SJSA1 (cell line): ENCODE data around the gene KCNH1. TPM values are rescaled to one million over a fixed set of nuclear protein-coding genes. Genes with fewer than 3 reads are reported as not detected.
A peak's percentile ranks its signal among the peaks of the same experiment; 100 is the strongest.
"Not testable (repeated sequence)": the region's sequence is repeated elsewhere in the genome, so short reads cannot be mapped to it uniquely, and the experiment has no call there.

ENCODE experiments used
- DNase-seq, 2 experiments: peaks; one replicate each; pipeline ENCODE4 v3.0.0-alpha.2; 2015 to 2020; ENCODE audit warnings: low spot score in 2 of 2, low read depth in 1 of 2
- H3K27ac ChIP-seq: fragments of 250-450 bp; sonication (Bioruptor Pico); 2 replicates; pipeline ENCODE4 v1.5.1; 2020; ENCODE audit warnings: mild to moderate bottlenecking, moderate library complexity
- H3K27me3 ChIP-seq: fragments of 250-450 bp; sonication (Bioruptor Pico); replicated peaks from 2 replicates; pipeline ENCODE4 v1.5.1; 2020; ENCODE audit warnings: mild to moderate bottlenecking, moderate library complexity
- H3K36me3 ChIP-seq: fragments of 250-450 bp; sonication (Bioruptor Pico); 2 replicates; pipeline ENCODE4 v1.5.1; 2020; ENCODE audit warnings: mild to moderate bottlenecking
- H3K4me1 ChIP-seq: fragments of 250-450 bp; sonication (Bioruptor Pico); replicated peaks from 2 replicates; pipeline ENCODE4 v1.6.1; 2021; ENCODE audit warnings: mild to moderate bottlenecking
- H3K4me3 ChIP-seq: fragments of 250-450 bp; sonication (Bioruptor Pico); 2 replicates; pipeline ENCODE4 v1.5.1; 2020; ENCODE audit warnings: mild to moderate bottlenecking
- H3K9me3 ChIP-seq: fragments of 250-450 bp; sonication (Bioruptor Pico); replicated peaks from 2 replicates; pipeline ENCODE4 v1.5.1; 2020; ENCODE audit warnings: mild to moderate bottlenecking
- total RNA-seq: library from RNA; depleted of rRNA; stranded (reverse); fragments of >200 nt; shearing (Covaris generic); gene quantifications from 2 replicates; pipeline ENCODE4 v1.2.3, GENCODE V29; 2014

KCNH1 gene
- total RNA-seq, 1 experiment from 2014 or later, result 0.58 TPM

DNA sequence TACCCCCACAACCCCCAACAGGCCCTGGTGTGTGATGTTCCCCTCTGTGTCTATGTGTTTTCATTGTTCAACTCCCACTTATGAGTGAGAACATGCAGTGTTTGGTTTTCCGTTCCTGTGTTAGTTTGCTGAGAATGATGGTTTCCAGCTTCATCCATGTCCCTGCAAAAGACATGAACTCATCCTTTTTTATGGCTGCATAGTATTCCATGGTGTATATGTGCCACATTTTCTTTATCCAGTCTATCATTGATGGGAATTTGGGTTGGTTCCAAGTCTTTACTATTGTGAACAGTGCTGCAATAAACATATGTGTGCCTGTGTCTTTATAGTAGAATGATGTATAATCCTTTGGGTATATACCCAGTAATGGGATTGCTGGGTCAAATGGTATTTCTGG lies 122.8 kb downstream of the KCNH1 start:
- H3K9me3 ChIP-seq, H3K36me3 ChIP-seq, H3K27me3 ChIP-seq, H3K27ac ChIP-seq, H3K4me1 ChIP-seq, DNase-seq, H3K4me3 ChIP-seq: not testable (repeated sequence)

DNA sequence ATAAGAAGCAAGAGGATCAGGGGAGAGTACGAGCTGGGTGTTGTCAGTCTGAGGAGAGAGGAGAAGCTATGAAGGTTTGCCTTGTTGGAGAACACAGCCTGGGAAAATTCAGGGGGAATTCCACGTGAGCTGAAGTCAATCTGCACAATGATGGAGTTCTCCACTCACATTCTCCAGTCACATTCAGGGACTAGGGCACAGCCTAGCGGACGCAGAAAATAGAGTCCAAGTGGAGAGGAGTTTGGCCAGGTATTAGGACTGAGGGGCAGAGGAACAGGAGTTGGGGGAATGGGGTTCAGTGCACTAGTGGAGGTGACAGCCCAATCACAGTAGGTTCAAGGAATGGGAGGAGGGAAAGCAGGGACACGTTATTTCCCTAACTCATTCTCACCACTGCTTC lies 124.0 kb downstream of the KCNH1 start:
- Histone ChIP-seq H3K27ac (no peak overlapping the region), H3K9me3 (no peaks in the 10 kb centered on the region), H3K27me3 (no peaks in the 10 kb centered on the region), H3K4me3 (no peak overlapping the region), H3K36me3 (no peaks in the 10 kb centered on the region), H3K4me1 (peaks cover 8% of the 10 kb centered on the region)
- DNase-seq, result no peak

DNA sequence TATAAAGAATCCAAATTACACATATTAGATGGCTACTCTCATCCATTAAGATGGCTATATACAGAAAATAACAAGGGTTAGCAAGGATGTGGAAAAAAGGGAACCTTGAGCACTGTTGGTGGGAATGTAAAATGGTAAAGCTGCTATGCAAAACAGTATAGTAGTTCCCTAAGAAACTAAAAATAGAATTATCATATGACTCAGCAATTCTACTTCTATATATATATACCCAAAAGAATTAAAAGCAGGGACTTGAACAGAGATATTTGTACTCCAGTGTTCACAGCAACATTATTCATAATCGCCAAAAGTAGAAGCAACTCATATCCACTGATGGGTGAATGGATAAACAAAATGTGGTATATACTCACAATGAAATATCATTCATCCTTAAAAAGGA lies 126.1 kb downstream of the KCNH1 start:
- H3K4me3 ChIP-seq, result no peak overlapping the region
- no peaks in the 10 kb centered on the region for H3K36me3 ChIP-seq
- DNase-seq, result no peak
- no peaks in the 10 kb centered on the region for H3K27me3 ChIP-seq
- no peak overlapping the region for H3K27ac ChIP-seq
- no peaks in the 10 kb centered on the region for H3K4me1 ChIP-seq
- no peaks in the 10 kb centered on the region for H3K9me3 ChIP-seq

DNA sequence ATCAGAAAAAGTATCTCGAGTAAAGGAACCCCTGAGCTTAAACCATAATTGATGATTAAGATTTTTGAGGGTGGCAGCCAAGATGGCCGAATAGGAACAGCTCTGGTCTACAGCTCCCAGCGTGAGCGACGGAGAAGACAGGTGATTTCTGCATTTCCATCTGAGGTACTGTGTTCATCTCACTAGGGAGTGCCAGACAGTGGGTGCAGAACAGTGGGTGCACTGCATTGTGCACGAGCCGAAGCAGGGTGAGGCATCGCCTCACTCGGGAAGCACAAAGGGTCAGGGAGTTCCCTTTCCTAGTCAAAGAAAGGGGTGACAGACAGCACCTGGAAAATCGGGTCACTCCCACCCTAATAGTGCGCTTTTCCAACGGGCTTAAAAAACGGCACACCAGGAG lies 138.0 kb downstream of the KCNH1 start:
- H3K4me1 ChIP-seq, H3K27ac ChIP-seq, H3K36me3 ChIP-seq, DNase-seq, H3K4me3 ChIP-seq, H3K9me3 ChIP-seq, H3K27me3 ChIP-seq: not testable (repeated sequence)

DNA sequence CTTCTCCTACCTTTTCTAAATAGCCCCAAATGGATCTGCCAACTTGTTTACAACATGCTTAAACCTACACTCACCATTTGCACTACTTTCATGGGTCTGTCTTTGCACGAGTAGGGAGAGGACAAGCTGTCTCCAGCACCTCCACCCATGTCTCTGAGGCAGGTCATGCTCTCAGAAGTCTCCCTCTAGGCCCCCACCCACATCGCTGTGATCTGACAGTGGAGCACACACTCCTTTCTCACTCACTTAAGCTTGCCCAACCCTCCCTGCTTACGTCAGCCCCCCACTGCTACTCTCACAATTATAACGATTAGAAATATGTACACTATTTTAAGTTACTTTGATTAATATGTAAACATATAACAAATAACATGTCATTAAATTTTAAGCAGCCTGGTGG lies 141.1 kb downstream of the KCNH1 start:
- no peak overlapping the region for H3K4me3 ChIP-seq
- no peaks in the 10 kb centered on the region for H3K4me1 ChIP-seq
- H3K27me3 ChIP-seq, result no peaks in the 10 kb centered on the region
- H3K36me3 ChIP-seq, result no peaks in the 10 kb centered on the region
- DNase-seq, result no peak
- no peak overlapping the region for H3K27ac ChIP-seq
- no peaks in the 10 kb centered on the region for H3K9me3 ChIP-seq

DNA sequence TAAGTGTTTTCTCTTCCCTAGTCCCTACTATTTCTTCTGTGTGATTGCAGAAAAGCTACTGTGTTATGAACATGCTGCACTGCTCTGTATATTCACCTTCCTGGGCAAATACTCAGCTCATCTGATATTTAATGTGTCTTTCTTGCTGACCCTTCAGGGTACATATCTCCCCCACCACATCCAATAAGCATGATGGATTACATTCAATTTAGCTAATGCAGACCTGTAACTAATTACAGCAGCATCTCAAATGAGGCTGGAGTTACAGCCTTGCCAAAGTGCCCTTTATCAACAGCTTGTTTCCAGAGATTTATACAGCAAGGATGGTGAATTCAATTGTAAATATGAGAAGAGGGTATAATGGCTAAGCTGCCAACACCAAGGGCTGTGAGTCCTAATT lies 144.0 kb downstream of the KCNH1 start:
- Histone ChIP-seq H3K4me1 (no peaks in the 10 kb centered on the region), H3K9me3 (no peaks in the 10 kb centered on the region), H3K27me3 (no peaks in the 10 kb centered on the region), H3K4me3 (no peak overlapping the region), H3K27ac (no peak overlapping the region), H3K36me3 (no peaks in the 10 kb centered on the region)
- DNase-seq, result no peak

DNA sequence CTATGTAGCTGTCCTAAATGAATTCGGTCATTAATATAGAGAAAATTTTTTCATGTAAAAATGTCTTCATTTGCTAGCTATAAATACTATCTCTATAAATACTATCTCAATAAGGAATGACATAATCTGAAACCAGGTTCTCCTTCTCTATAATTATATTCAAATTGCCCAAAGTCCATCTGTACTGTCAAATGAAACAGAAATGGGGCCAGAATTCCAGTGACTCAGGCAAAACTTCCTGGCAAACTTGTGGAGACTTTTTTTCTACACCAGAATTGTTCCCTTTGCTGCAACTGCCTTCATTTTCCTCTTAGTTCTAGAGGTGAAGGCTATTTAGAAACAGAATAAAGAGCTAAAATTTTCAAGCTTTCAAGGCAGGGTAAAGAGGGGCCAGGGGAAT lies 152.5 kb downstream of the KCNH1 start:
- H3K4me1 ChIP-seq, result no peaks in the 10 kb centered on the region
- no peak overlapping the region for H3K27ac ChIP-seq
- H3K36me3 ChIP-seq, result no peaks in the 10 kb centered on the region
- no peaks in the 10 kb centered on the region for H3K9me3 ChIP-seq
- DNase-seq, result no peak
- H3K27me3 ChIP-seq, result no peaks in the 10 kb centered on the region
- H3K4me3 ChIP-seq, result no peak overlapping the region

DNA sequence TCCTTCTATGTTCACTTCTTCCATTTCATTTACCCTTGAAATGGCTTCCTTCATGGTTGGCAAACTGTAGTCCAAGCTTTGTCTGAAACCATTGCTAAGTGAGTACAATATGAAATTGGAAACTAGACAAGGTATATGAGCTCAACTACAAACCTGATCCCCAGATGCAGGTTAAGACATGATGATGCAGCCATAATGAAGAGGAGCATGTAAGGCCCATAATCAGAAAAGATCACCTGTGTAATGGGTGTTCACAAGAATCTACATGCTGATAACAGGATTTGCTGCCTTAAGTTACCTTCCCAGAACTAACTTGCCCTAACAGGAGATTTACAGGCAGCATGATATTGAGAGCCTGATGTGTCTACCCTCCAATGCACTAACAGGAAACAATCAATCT lies 153.9 kb downstream of the KCNH1 start:
- Histone ChIP-seq H3K4me3 (no peak overlapping the region), H3K4me1 (no peaks in the 10 kb centered on the region), H3K36me3 (no peaks in the 10 kb centered on the region), H3K27me3 (no peaks in the 10 kb centered on the region), H3K27ac (no peak overlapping the region), H3K9me3 (no peaks in the 10 kb centered on the region)
- DNase-seq, result no peak

DNA sequence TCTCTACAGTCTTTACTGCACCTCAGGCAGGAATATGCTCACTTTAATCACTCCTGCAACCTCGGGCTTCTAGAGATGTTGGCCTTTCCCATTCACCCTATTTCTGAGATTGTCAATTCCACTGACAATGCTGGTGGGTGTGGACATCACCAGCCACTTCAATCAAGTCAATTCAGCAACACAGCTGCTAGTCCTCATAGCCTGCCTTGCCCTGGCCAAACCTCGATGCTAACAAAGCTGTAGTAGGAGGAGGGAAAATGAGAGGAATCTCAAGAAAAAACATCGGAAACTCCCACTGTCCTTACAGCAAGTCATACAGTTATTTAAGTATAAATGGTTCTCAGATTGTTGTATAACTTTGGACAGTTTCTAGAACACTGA lies 155.0 kb downstream of the KCNH1 start:
- Histone ChIP-seq H3K36me3 (no peaks in the 10 kb centered on the region), H3K9me3 (no peaks in the 10 kb centered on the region), H3K4me1 (no peaks in the 10 kb centered on the region), H3K4me3 (no peak overlapping the region), H3K27me3 (no peaks in the 10 kb centered on the region), H3K27ac (no peak overlapping the region)
- DNase-seq, result no peak

DNA sequence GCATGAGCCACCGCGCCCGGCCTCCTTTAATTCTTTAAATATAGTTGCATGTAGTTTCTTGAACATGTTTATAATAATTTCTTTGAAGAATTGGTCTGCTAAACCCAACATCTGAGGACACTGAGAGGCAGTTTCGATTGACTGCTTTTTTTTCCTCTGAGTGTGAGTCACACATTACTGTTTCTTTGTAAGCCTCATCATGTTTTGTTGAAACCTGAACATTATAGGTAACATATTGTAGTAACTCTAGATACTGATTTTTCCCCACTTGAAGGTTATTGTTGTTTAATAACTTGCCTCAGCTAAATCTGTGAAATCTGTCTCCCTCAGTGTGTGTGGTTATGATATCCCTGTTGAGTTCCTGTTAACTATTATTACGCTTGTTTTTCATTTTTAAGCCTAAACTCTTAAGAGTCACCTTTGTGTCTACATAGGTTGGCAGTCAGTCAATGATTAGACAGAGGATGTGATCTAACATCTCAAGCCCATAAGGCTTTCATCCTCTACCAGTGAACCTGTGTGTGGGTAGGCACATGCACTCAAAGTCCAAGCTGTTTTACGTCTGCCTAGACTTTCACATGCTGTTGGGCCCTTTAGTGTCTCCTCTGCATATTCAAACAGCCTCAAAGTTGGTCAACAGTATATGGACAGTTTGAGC lies 155.5 kb downstream of the KCNH1 start:
- H3K4me1 ChIP-seq, result no peaks in the 10 kb centered on the region
- H3K36me3 ChIP-seq, result no peaks in the 10 kb centered on the region
- DNase-seq, result no peak

DNA sequence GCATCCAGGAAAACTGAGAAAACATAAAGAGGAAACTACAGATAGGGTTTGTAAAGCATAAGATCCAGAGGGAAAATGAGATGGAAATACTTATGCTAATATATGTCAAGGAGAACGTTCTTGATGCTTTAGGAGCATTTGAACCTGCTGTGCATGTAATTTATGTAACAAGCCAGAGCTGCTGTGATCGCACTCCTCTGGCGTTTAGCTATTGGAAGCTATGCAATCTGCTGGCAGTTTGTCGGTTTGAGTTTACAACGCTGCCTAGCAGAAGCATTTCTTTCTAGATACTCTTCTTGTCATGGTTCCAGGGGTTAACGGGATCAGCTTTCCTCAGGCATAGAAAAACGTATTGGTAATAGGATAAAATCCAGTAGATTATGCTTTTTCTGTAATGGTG lies 182.7 kb downstream of the KCNH1 start:
- Histone ChIP-seq H3K4me1 (no peaks in the 10 kb centered on the region), H3K4me3 (no peak overlapping the region), H3K27ac (no peak overlapping the region), H3K36me3 (no peaks in the 10 kb centered on the region), H3K27me3 (no peaks in the 10 kb centered on the region), H3K9me3 (no peaks in the 10 kb centered on the region)
- DNase-seq, result no peak

More for the DNA sequence above, 155.5 kb downstream of the KCNH1 start:
- no peak overlapping the region for H3K27ac ChIP-seq
- H3K4me3 ChIP-seq, result no peak overlapping the region
- H3K27me3 ChIP-seq, result no peaks in the 10 kb centered on the region
- H3K9me3 ChIP-seq, result no peaks in the 10 kb centered on the region

DNA sequence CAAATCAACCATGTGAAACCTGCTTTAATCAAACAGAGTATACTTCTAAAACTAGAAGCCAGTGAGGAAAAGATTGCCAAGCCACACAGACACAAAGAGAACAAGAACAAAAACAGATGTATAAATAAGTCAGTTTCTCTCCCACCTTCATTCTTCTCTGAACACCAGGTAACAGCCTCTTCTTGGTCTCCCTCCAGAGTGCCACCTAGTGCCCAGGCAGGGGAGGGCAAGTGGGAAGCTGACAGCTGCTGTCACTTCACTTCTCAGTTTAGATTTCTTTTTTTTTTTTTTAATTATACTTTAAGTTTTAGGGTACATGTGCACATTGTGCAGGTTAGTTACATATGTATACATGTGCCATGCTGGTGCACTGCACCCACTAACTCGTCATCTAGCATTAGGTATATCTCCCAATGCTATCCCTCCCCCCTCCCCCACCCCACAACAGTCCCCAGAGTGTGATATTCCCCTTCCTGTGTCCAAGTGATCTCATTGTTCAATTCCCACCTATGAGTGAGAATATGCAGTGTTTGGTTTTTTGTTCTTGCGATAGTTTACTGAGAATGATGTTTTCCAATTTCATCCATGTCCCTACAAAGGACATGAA lies 183.9 kb downstream of the KCNH1 start:
- not testable (repeated sequence) for H3K27me3 ChIP-seq, H3K4me3 ChIP-seq, H3K36me3 ChIP-seq, H3K4me1 ChIP-seq, H3K9me3 ChIP-seq, H3K27ac ChIP-seq
- DNase-seq, result peak; percentile 6 to 58

DNA sequence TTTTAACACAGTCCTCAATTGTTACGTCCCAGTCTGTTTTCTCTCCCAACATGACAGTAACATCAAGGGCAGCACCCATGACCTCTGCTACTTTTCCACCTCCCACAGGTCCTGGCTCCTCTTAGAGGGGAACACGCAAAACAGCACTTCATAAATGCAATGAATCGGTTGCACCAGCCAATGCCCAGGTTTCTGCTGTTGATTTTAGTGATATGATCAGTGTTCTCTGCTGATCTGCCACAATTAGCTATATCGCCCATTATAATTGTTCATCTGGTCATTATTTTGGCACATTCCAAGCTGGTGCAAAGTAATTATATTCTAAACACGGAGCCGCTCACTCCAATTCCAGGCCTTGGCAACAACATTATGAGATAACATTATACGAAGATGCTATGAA lies 184.5 kb downstream of the KCNH1 start:
- H3K27me3 ChIP-seq, result no peaks in the 10 kb centered on the region
- H3K36me3 ChIP-seq, result no peaks in the 10 kb centered on the region
- H3K27ac ChIP-seq, result no peak overlapping the region
- no peak overlapping the region for H3K4me3 ChIP-seq
- H3K4me1 ChIP-seq, result no peaks in the 10 kb centered on the region
- H3K9me3 ChIP-seq, result no peaks in the 10 kb centered on the region
- DNase-seq, result no peak

DNA sequence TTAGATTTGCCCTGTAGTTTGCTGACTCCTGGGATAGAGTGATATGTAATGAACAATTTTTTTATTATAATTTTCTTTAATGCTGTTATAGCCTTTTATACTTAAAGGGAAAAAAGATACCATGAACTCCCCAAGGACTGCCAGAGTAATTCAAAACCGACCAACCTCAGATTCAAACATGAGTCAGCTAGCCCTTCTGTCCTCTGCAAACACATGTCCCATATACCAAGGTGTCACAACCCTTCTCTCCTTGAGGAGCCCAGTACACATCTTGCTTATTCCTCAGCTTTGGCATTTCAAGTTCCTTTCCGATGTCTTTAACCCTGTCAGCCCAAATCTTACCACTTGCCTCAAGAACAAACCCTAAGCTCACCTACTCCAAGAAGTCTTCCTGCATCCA lies 184.9 kb downstream of the KCNH1 start:
- H3K27me3 ChIP-seq, result no peaks in the 10 kb centered on the region
- no peak overlapping the region for H3K27ac ChIP-seq
- H3K4me1 ChIP-seq, result no peaks in the 10 kb centered on the region
- H3K36me3 ChIP-seq, result no peaks in the 10 kb centered on the region
- no peak for DNase-seq
- H3K9me3 ChIP-seq, result no peaks in the 10 kb centered on the region
- no peak overlapping the region for H3K4me3 ChIP-seq

DNA sequence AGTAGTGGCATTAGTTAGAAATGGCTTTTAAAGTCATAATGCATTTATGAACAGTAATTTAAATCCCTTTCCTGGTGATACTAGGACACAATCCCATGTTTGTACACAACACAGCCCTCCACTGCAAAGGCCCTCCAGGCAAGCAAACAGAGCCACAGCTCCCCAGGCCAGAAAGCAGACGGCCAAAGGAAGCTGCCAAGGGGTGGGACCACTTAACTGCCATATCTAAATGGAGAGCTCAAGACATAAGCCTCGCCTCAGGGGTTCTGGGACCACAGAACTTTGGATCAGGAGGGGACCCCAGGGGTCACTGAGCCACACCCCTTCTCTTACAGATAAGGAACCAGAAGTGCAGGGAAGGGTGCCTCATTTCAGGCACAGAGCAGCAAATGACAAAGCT lies 189.7 kb downstream of the KCNH1 start:
- H3K9me3 ChIP-seq, result no peaks in the 10 kb centered on the region
- no peaks in the 10 kb centered on the region for H3K36me3 ChIP-seq
- no peak overlapping the region for H3K4me3 ChIP-seq
- no peaks in the 10 kb centered on the region for H3K4me1 ChIP-seq
- DNase-seq, result no peak
- H3K27me3 ChIP-seq, result no peaks in the 10 kb centered on the region
- H3K27ac ChIP-seq, result no peak overlapping the region
